Stimulated activated CD4-positive, alpha-beta T cell treated with anti-CD3 and anti-CD28 coated beads, Interleukin-15, amount 100 ng/mL, for 24 hours (primary cell): ENCODE data around the gene KIAA1328.
A peak's percentile ranks its signal among the peaks of the same experiment; 100 is the strongest.

Source experiments
- DNase-seq: peaks from one replicate; pipeline ENCODE4 v3.0.0-alpha.2; 2020

KIAA1328 gene

GRCh38 chr18:37259711-37260110 lies 430.8 kb downstream of the KIAA1328 start:
- no peak for DNase-seq

- DNase-seq = no peak
These were observed 431.6 kb downstream of the KIAA1328 start for GRCh38 chr18:37260367-37261093.

- DNase-seq = no peak
These were observed 432.4 kb downstream of the KIAA1328 start for GRCh38 chr18:37261246-37261840.

- DNase-seq = no peak
These were observed 433.1 kb downstream of the KIAA1328 start for GRCh38 chr18:37261988-37262387.

- DNase-seq = no peak
These were observed 436.0 kb downstream of the KIAA1328 start for GRCh38 chr18:37264956-37265355.

- no peak for DNase-seq
These were observed 436.5 kb downstream of the KIAA1328 start for GRCh38 chr18:37265382-37265781.

- no peak for DNase-seq
These were observed 437.4 kb downstream of the KIAA1328 start for GRCh38 chr18:37266290-37266689.

GRCh38 chr18:37270038-37270665 lies 441.2 kb downstream of the KIAA1328 start:
- peak; percentile 39 for DNase-seq

GRCh38 chr18:37270666-37271052 lies 441.7 kb downstream of the KIAA1328 start:
- DNase-seq = no peak

GRCh38 chr18:37272226-37272625 lies 443.3 kb downstream of the KIAA1328 start:
- no peak for DNase-seq

- DNase-seq = no peak
These were observed 443.9 kb downstream of the KIAA1328 start for GRCh38 chr18:37272841-37273240.

GRCh38 chr18:37274309-37275236 lies 445.6 kb downstream of the KIAA1328 start:
- DNase-seq = no peak

- DNase-seq = no peak
These were observed 446.4 kb downstream of the KIAA1328 start for GRCh38 chr18:37275237-37275741.

GRCh38 chr18:37276111-37276890 lies 447.4 kb downstream of the KIAA1328 start:
- DNase-seq = no peak

GRCh38 chr18:37277804-37278203 lies 448.9 kb downstream of the KIAA1328 start:
- DNase-seq = no peak
